ENCODE results near the gene GRIN2A. TPM values are rescaled to one million over a fixed set of nuclear protein-coding genes. Genes with fewer than 3 reads are reported as not detected.

GRIN2A gene
- polyA plus RNA-seq (2011; rRNA removed) (not detected in 2 replicates), polyA plus RNA-seq (2017; fragmentation: RNase III; extraction: RNeasy Plus Mini Kit Qiagen cat#74134 plus additional on column Dnase treatment) (not detected in 3 replicates), polyA minus RNA-seq (2011; rRNA and poly(A)+ RNA removed) (not detected in 2 replicates)
- not detected in 2 replicates for polyA plus RNA-seq (2012; cell fraction: cytosol; rRNA removed)
- not detected in 2 replicates for polyA plus RNA-seq (2012; cell fraction: nucleus; rRNA removed)

DNA sequence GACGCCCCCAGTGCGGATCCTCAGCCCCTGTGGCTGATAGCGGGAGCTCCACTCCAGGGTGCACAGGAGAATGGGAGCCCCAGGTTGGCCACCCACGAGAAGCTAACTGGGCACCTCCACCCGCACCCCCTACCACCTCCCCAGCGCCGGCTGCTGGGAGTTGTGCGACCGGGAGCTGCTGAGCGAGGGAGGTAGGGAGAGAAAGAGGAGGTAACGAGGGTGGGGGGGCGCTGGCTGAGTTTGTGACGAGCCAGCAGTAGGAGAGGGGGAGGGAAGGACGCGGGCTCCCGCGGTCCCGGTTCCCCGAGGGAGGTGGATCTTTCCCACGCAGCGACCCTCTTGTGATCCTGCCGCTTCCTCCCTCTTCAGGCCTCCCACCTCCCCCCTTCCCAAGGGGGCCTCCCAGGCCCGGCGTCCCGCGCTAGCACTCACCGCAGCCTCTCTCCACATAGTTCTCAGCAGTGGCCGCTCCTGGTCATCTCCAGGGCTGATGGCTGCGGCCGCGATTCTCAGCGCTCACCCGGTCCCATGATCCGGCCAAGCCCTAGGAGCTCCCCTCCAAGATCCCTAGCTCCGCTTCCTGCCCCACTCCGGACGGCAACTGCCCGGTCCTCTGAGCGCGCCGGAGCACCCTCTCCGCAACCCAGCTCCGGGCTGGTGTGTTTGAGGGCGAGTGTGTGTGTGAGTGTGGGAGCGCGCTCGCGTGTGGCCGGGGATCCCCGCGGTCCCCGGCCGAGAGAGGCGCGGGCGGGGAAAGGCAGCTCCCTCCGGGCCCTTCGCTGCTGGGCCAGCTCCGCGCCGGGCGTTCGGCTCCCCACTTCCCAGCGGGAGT is at the start of gene GRIN2A:
Gene GRIN2A, minus strand, starts transcription at position 207 of the 832 bp plus-strand sequence. CDS start 2,017 bp downstream, outside the sequence.
- no peak for DNase-seq (ENCODE audit: low read depth in 1 of 2, low spot score in 1 of 2)
- no peak for TF ChIP-seq JUN (IDR thresholded peaks at IDR 0.05)
- H3K4me1 ChIP-seq = peaks cover 10% of the 10 kb centered on the region; the same call in 2 of the 3 replicates
- POLR2A ChIA-PET = no interaction called here
- peak within 1 kb of the TSS; percentile 35 for H3K4me3 ChIP-seq
- no peak for FAIRE-seq
- 34% methylated on average over 37 of the region's 64 CpGs for WGBS (ENCODE audit: missing lambda C conversion rate)
- ATAC-seq = peak in 1 of 2 experiments; percentile 17; a peak in 2 of 6 replicates
- CTCF ChIA-PET = interaction anchor here (0.7 to 3.8 kb wide), 11 partner anchors 10 to 1615 kb away, joined by 3 to 27 read pairs (median 4); no protein-coding TSS in a partner anchor
- H3K4me2 ChIP-seq = peak within 1 kb of the TSS; percentile 77
- no peaks in the 10 kb centered on the region for H3K9me3 ChIP-seq
- H3K27ac ChIP-seq = no peak within 1 kb of the TSS

DNA sequence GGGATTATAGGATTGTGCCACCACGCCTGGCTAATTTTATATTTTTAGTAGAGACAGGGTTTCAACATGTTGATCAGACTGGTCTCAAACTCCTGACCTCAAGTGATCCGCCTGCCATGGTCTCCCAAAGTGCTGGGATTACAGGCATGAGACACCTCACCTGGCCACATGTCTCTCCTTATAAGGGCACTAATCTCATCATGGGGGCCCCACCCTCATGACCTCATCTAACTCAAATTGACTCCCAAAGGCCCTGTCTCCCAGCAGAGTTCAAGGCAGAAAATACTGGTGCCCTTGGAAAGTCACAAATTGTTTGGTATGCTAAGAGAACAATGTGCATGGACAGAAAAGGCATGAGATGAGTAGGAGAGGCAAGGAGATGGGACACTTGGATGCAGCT is 49.3 kb upstream of the GRIN2A start:
- no peak for DNase-seq (ENCODE audit: low read depth in 1 of 2, low spot score in 1 of 2)
- POLR2A ChIA-PET = no interaction called here
- WGBS (ENCODE audit: missing lambda C conversion rate) = 6% methylated on average over 2 of the region's 2 CpGs
- FAIRE-seq = no peak
- CTCF ChIA-PET = no interaction called here
- no peak for ATAC-seq
- no peaks in the 10 kb centered on the region for H3K9me3 ChIP-seq
- TF ChIP-seq CHD4 (IDR thresholded peaks at IDR 0.05; ENCODE audit: borderline replicate concordance) (no peak), ZFP36 (IDR thresholded peaks at IDR 0.05; ENCODE audit: borderline replicate concordance, partially characterized antibody) (no peak), RCOR1 (IDR thresholded peaks at IDR 0.05; ENCODE audit: low read depth, low read length) (no peak)
- TF ChIP-seq, protein P1, sequence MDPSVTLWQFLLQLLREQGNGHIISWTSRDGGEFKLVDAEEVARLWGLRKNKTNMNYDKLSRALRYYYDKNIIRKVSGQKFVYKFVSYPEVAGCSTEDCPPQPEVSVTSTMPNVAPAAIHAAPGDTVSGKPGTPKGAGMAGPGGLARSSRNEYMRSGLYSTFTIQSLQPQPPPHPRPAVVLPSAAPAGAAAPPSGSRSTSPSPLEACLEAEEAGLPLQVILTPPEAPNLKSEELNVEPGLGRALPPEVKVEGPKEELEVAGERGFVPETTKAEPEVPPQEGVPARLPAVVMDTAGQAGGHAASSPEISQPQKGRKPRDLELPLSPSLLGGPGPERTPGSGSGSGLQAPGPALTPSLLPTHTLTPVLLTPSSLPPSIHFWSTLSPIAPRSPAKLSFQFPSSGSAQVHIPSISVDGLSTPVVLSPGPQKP (IDR thresholded peaks at IDR 0.05; ENCODE audit: low read depth, low read length) = no peak
- no peak overlapping the region for H3K4me3 ChIP-seq
- no peak overlapping the region for H3K4me2 ChIP-seq
- no peak overlapping the region for H3K27ac ChIP-seq
- no peaks in the 10 kb centered on the region for H3K4me1 ChIP-seq

DNA sequence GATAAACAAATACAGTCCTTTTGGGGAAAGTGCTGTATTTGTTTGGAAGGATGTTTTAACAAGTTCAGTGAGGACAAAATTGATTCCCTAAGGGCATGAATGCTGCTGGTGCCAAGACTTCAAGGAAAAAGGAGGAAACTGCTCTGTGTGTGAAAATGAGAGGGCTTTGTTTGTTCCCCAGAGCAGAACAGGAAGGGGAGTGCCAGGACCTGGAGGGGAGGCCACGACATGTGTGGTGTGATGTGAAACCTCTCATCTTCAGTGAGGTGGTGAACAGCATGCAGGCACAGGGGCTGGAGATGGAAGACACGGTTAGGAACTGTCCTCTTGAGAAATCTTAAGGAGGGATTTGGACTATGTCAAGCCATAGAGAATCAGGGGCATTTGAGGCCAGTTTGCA is 46.6 kb upstream of the GRIN2A start:
- no peak overlapping the region for H3K27ac ChIP-seq
- ChIA-PET POLR2A (no interaction called here), CTCF (interaction anchor here (1.0 kb wide), 1 partner anchor 1052 kb away, joined by 3 read pairs; no protein-coding TSS in a partner anchor)
- no peak overlapping the region for H3K4me3 ChIP-seq
- FAIRE-seq (no peak), DNase-seq (ENCODE audit: low read depth in 1 of 2, low spot score in 1 of 2) (no peak), ATAC-seq (no peak)
- no peaks in the 10 kb centered on the region for H3K4me1 ChIP-seq
- no peak overlapping the region for H3K4me2 ChIP-seq
- 6% methylated on average over 2 of the region's 2 CpGs for WGBS (ENCODE audit: missing lambda C conversion rate)
- no peaks in the 10 kb centered on the region for H3K9me3 ChIP-seq
- no peak for TF ChIP-seq MAZ (IDR thresholded peaks at IDR 0.05; ENCODE audit: borderline replicate concordance, low read depth, low read length)
- TF ChIP-seq MAFK (IDR thresholded peaks at IDR 0.05; ENCODE audit: partially characterized antibody) = no peak
- TF ChIP-seq RCOR1 (IDR thresholded peaks at IDR 0.05; ENCODE audit: low read depth, low read length) = no peak
- no peak for TF ChIP-seq CBX2 (IDR thresholded peaks at IDR 0.05; ENCODE audit: borderline replicate concordance, low read depth)
- TF ChIP-seq CBX8 (IDR thresholded peaks at IDR 0.05) = no peak
- no peak for TF ChIP-seq RFX5 (IDR thresholded peaks at IDR 0.05)
- TF ChIP-seq, protein P2, sequence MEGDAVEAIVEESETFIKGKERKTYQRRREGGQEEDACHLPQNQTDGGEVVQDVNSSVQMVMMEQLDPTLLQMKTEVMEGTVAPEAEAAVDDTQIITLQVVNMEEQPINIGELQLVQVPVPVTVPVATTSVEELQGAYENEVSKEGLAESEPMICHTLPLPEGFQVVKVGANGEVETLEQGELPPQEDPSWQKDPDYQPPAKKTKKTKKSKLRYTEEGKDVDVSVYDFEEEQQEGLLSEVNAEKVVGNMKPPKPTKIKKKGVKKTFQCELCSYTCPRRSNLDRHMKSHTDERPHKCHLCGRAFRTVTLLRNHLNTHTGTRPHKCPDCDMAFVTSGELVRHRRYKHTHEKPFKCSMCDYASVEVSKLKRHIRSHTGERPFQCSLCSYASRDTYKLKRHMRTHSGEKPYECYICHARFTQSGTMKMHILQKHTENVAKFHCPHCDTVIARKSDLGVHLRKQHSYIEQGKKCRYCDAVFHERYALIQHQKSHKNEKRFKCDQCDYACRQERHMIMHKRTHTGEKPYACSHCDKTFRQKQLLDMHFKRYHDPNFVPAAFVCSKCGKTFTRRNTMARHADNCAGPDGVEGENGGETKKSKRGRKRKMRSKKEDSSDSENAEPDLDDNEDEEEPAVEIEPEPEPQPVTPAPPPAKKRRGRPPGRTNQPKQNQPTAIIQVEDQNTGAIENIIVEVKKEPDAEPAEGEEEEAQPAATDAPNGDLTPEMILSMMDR (IDR thresholded peaks at IDR 0.05) = no peak
- TF ChIP-seq ZSCAN20 (CRISPR knock-in tag; IDR thresholded peaks at IDR 0.05) = no peak
- no peak for TF ChIP-seq BHLHE40 (IDR thresholded peaks at IDR 0.05; ENCODE audit: low read depth, low read length)
- TF ChIP-seq FOSB (CRISPR knock-in tag; IDR thresholded peaks at IDR 0.05) = no peak
- no peak for TF ChIP-seq EHMT2 (IDR thresholded peaks at IDR 0.05; ENCODE audit: low read depth)
- TF ChIP-seq, protein P3, sequence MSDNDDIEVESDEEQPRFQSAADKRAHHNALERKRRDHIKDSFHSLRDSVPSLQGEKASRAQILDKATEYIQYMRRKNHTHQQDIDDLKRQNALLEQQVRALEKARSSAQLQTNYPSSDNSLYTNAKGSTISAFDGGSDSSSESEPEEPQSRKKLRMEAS (IDR thresholded peaks at IDR 0.05) = no peak
- no peak for TF ChIP-seq TFCP2L1 (CRISPR knock-in tag; IDR thresholded peaks at IDR 0.05)
- TF ChIP-seq CEBPB (IDR thresholded peaks at IDR 0.05) = no peak
- no peak for TF ChIP-seq TP53 (CRISPR knock-in tag; IDR thresholded peaks at IDR 0.05)
- TF ChIP-seq HOXB5 (CRISPR knock-in tag; IDR thresholded peaks at IDR 0.05) = no peak
- TF ChIP-seq RARB (CRISPR knock-in tag; IDR thresholded peaks at IDR 0.05) = no peak
- no peak for TF ChIP-seq ESRRA (IDR thresholded peaks at IDR 0.05; ENCODE audit: borderline replicate concordance, low read length)
- TF ChIP-seq SREBF2 (IDR thresholded peaks at IDR 0.05) = no peak
- TF ChIP-seq, protein P4, sequence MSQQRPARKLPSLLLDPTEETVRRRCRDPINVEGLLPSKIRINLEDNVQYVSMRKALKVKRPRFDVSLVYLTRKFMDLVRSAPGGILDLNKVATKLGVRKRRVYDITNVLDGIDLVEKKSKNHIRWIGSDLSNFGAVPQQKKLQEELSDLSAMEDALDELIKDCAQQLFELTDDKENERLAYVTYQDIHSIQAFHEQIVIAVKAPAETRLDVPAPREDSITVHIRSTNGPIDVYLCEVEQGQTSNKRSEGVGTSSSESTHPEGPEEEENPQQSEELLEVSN (IDR thresholded peaks at IDR 0.05; ENCODE audit: borderline replicate concordance, low read depth) = no peak
